HCT116 (cell line): ENCODE data around the gene RNU11.
"Not testable (repeated sequence)": the region's sequence is repeated elsewhere in the genome, so short reads cannot be mapped to it uniquely, and the experiment has no call there.

Experiments
- EZH2 ChIP-seq: fragments of 200-600 bp; sonication (generic); IDR thresholded peaks from 2 replicates; pipeline ENCODE4 v1.6.1; 2017; ENCODE audit warnings: antibody characterized with exemption, mixed run types
- POLR2A ChIP-seq: IDR thresholded peaks from 2 replicates; pipeline ENCODE4 v1.7.0; 2011; ENCODE audit warnings: borderline replicate concordance; ENCODE audit not compliant: insufficient read depth, insufficient read length; ENCODE audit errors: extremely low read depth
- YY1 ChIP-seq: IDR thresholded peaks from 2 replicates; pipeline ENCODE4 v1.6.1; 2011; ENCODE audit warnings: low read length, low read depth, moderate library complexity, mild to moderate bottlenecking; ENCODE audit not compliant: insufficient replicate concordance; ENCODE audit errors: extremely low read depth
- TF ChIP-seq, protein P1 (sequence below), 3 experiments: fragments of 200-600 bp in 1 of 3; sonication (generic) in 1 of 3; IDR thresholded peaks in 2 of 3; conservative IDR thresholded peaks in 1 of 3; 2 replicates each; pipeline ENCODE4 v1.5.1; 2012 to 2017; ENCODE audit warnings: low read depth in 2 of 3, low read length in 2 of 3, antibody characterized with exemption in 1 of 3, borderline replicate concordance in 1 of 3, control low read depth in 1 of 3, mild to moderate bottlenecking in 1 of 3, mixed read lengths in 1 of 3, mixed run types in 1 of 3, moderate library complexity in 1 of 3; ENCODE audit not compliant: insufficient read depth in 1 of 3

DNA sequence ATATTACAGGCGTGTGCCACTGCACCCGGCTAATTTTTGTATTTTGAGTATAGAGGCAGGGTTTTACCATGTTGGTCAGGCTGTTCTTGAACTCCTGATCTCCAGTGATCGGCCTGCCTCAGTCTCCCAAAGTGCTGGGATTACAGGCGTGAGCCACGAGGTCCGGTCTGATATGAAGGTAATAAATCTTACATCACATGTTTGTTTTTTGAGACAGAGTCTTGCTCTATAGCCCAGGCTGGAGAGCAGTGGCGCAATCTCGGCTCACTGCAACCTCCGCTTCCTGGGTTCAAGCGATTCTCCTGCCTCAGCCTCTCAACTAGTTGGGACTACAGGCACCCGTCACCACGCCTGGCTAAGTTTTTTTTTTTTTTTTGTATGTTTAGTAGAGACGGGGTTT, 4.7 kb downstream of the RNU11 start:
- TF ChIP-seq, protein P1, sequence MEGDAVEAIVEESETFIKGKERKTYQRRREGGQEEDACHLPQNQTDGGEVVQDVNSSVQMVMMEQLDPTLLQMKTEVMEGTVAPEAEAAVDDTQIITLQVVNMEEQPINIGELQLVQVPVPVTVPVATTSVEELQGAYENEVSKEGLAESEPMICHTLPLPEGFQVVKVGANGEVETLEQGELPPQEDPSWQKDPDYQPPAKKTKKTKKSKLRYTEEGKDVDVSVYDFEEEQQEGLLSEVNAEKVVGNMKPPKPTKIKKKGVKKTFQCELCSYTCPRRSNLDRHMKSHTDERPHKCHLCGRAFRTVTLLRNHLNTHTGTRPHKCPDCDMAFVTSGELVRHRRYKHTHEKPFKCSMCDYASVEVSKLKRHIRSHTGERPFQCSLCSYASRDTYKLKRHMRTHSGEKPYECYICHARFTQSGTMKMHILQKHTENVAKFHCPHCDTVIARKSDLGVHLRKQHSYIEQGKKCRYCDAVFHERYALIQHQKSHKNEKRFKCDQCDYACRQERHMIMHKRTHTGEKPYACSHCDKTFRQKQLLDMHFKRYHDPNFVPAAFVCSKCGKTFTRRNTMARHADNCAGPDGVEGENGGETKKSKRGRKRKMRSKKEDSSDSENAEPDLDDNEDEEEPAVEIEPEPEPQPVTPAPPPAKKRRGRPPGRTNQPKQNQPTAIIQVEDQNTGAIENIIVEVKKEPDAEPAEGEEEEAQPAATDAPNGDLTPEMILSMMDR (IDR thresholded peaks at IDR 0.05 in 2 of 3, conservative IDR thresholded peaks at IDR 0.05 in 1 of 3; ENCODE audit: borderline replicate concordance in 1 of 3, insufficient read depth in 1 of 3, low read depth in 2 of 3, low read length in 2 of 3), result not testable (repeated sequence)
- not testable (repeated sequence) for TF ChIP-seq POLR2A, EZH2, YY1
